HEK293T (cell line): ENCODE data around the gene LAMTOR4.

Experiments
- CTCF ChIA-PET: fragments of 350-600 bp; formaldehyde crosslinking; extraction: SDS; loops from one replicate; lab custom pipeline; 2021; ENCODE audit warnings: antibody characterized with exemption, inconsistent platforms; lab: Yijun Ruan, JAX
- POLR2A ChIA-PET: fragments of 350-600 bp; formaldehyde crosslinking; extraction: SDS; loops from one replicate; lab custom pipeline; 2020; ENCODE audit warnings: antibody characterized with exemption, inconsistent platforms; lab: Yijun Ruan, JAX
- DNase-seq: peaks from one replicate; pipeline ENCODE4 v3.0.0; 2012; ENCODE audit warnings: mixed read lengths; ENCODE audit errors: extremely low spot score
- ARNT ChIP-seq: fragments of 450-650 bp; IDR thresholded peaks from 2 replicates; pipeline ENCODE4 v1.6.1; 2017; ENCODE audit warnings: mild to moderate bottlenecking
- BHLHE40 ChIP-seq: fragments of 450-650 bp; IDR thresholded peaks from 2 replicates; pipeline ENCODE4 v1.6.1; 2016; ENCODE audit warnings: mild to moderate bottlenecking, moderate library complexity, borderline replicate concordance
- CTBP1 ChIP-seq: fragments of 450-650 bp; IDR thresholded peaks from 2 replicates; pipeline ENCODE4 v1.6.1; 2016; ENCODE audit warnings: borderline replicate concordance
- ELF4 ChIP-seq: fragments of 450-650 bp; IDR thresholded peaks from 2 replicates; pipeline ENCODE4 v1.6.1; 2017; ENCODE audit warnings: antibody characterized with exemption
- FOXA1 ChIP-seq: fragments of 450-650 bp; IDR thresholded peaks from 2 replicates; pipeline ENCODE4 v1.6.1; 2016; ENCODE audit warnings: mild to moderate bottlenecking
- FOXK2 ChIP-seq: fragments of 450-650 bp; IDR thresholded peaks from 2 replicates; pipeline ENCODE4 v1.6.1; 2016; ENCODE audit warnings: mild to moderate bottlenecking
- FOXM1 ChIP-seq: fragments of 450-650 bp; IDR thresholded peaks from 2 replicates; pipeline ENCODE4 v1.6.1; 2017; ENCODE audit warnings: mild to moderate bottlenecking, borderline replicate concordance
- HDGF ChIP-seq: fragments of 450-650 bp; IDR thresholded peaks from 2 replicates; pipeline ENCODE4 v1.6.1; 2017; ENCODE audit warnings: antibody characterized with exemption, borderline replicate concordance
- L3MBTL2 ChIP-seq: fragments of 450-650 bp; conservative IDR thresholded peaks from 2 replicates; pipeline ENCODE4 v1.6.1; 2016; ENCODE audit warnings: mild to moderate bottlenecking
- LEF1 ChIP-seq: fragments of 450-650 bp; IDR thresholded peaks from 2 replicates; pipeline ENCODE4 v1.6.1; 2017; ENCODE audit warnings: mild to moderate bottlenecking, borderline replicate concordance
- NFRKB ChIP-seq: fragments of 450-650 bp; IDR thresholded peaks from 2 replicates; pipeline ENCODE4 v1.6.1; 2016; ENCODE audit warnings: mild to moderate bottlenecking, moderate library complexity
- PKNOX1 ChIP-seq: fragments of 450-650 bp; IDR thresholded peaks from 2 replicates; pipeline ENCODE4 v1.6.1; 2016
- SP1 ChIP-seq: fragments of 450-650 bp; IDR thresholded peaks from 2 replicates; pipeline ENCODE4 v1.6.1; 2017
- SUZ12 ChIP-seq: fragments of 450-650 bp; IDR thresholded peaks from 2 replicates; pipeline ENCODE4 v1.6.1; 2016; ENCODE audit warnings: mild to moderate bottlenecking
- TARDBP ChIP-seq: fragments of 450-650 bp; IDR thresholded peaks from 2 replicates; pipeline ENCODE4 v1.6.1; 2016
- ZNF384 ChIP-seq: fragments of 450-650 bp; IDR thresholded peaks from 2 replicates; pipeline ENCODE4 v1.6.1; 2016

Gene LAMTOR4

DNA sequence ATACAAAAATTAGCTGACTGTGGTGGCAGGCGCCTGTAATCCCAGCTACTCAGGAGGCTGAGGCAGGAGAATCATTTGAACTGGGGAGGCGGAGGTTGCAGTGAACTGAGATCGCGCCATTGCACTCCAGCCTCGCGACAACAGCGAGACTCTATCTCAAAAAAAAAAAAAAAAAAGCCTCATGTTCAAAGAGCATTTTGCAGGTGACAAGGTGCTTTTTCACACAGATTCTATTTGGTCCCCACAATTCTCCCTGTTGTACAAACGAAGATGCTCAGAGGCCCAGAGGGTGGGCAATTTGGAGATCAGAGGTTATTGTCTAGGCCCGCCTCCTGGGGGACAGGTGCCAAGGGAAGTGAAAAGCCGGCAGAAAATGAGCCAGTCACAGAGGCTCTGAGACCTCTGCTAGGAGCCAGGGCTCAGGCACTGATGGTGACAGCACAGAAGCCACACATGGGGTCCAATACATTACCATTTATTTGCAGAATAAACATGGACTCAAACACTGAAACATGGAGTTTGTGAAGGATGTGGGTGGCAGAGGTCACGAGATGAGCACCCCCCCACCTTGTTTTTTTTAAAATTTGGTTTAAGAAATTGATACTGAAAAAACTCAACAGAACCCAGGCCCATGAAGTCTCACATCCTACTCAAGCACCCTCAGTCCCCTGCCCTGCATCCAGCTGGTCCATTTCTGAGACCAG is 20.6 kb downstream of the LAMTOR4 start:
- POLR2A ChIA-PET, result interaction anchor here (1.1 kb wide), 1 partner anchor 81 kb away, joined by 3 read pairs; the partner anchor contains the start of gene COPS6
- CTCF ChIA-PET, result interaction anchor here (2.2 kb wide), 1 partner anchor 39 kb away, joined by 8 read pairs; no protein-coding TSS in a partner anchor
- TF ChIP-seq PKNOX1, result no peak
- no peak for TF ChIP-seq L3MBTL2
- no peak for TF ChIP-seq SP1
- TF ChIP-seq NFRKB, result no peak
- TF ChIP-seq ZNF384, result no peak
- DNase-seq, result no peak

GRCh38 chr7:100170101-100170897 is 21.6 kb downstream of the LAMTOR4 start:
- TF ChIP-seq PKNOX1 (peak; percentile 57), NFRKB (no peak)
- ChIA-PET CTCF (no interaction called here), POLR2A (no interaction called here)
- no peak for DNase-seq

GRCh38 chr7:100171087-100171681 is 22.5 kb downstream of the LAMTOR4 start:
- ChIA-PET POLR2A (no interaction called here), CTCF (no interaction called here)

DNA sequence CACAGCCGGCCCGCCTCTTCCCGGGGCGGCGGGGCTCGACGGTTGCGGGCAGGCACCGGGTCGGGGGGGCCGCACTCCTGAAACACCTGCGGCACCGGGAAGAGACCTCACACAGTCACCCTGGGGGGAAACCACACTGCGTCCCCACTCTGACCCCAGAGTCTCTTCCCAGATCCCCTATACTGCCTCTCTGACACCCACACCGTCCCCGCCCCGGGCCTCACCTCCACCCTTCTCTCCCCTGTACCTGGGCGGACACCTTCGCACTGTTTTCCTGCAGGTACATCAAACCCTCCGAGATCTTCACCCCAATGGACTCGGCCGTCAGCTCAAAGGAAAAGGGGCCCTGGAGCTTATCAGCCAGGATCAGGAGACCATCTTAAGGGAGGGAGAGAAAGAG is 23.1 kb downstream of the LAMTOR4 start:
- ChIA-PET POLR2A (interaction anchor here (0.6 kb wide), 1 partner anchor 121 kb away, joined by 3 read pairs; no protein-coding TSS in a partner anchor), CTCF (interaction anchor here (0.7 to 1.1 kb wide), 2 partner anchors 41 to 345 kb away, joined by 3 read pairs; no protein-coding TSS in a partner anchor)
- DNase-seq, result no peak
- TF ChIP-seq FOXA1 (no peak), SP1 (no peak), NFRKB (no peak), HDGF (no peak), BHLHE40 (no peak), FOXM1 (no peak), FOXK2 (no peak), LEF1 (no peak), TARDBP (no peak), PKNOX1 (no peak), L3MBTL2 (no peak), ARNT (no peak), SUZ12 (no peak), ELF4 (no peak)

More at GRCh38 chr7:100171087-100171681, 22.5 kb downstream of the LAMTOR4 start:
- no peak for TF ChIP-seq FOXM1
- no peak for TF ChIP-seq HDGF
- no peak for TF ChIP-seq PKNOX1
- TF ChIP-seq CTBP1, result no peak
- TF ChIP-seq FOXK2, result no peak
- no peak for TF ChIP-seq LEF1
- TF ChIP-seq NFRKB, result no peak
- TF ChIP-seq BHLHE40, result no peak
- TF ChIP-seq ARNT, result no peak
- TF ChIP-seq TARDBP, result no peak
- no peak for DNase-seq

DNA sequence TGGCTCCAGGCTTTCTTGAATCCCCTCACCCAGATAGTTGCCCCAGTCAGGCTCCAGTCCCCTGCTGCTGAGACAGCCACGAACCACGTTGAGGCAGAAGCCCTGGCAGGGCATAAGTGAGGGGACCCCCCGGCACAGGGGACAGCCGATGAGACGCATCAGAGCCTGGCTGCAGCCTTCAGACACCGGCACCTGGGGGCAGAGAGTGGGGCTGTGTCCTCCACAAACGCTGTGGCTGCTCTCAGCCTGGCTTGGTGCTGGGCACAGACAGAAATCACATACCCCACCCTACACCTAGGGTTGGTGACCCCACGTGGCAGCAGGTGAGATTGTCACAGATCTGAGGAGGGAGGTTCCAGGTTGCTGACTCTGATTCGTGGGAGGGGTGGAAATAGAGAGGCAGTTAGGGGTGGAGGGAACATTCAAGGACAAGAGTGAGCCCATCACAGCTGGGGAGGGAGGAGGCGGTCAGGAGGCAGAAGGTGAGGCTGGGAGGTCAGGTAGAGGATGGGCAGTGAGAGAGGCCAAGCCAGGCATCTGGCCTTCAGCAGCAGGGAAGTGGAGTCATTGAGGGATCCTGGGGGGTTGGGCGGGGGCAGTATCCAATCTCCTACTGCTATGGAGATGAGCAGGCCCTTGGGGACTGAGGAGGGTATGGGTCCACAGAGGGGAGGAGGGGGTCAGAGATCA is 25.2 kb downstream of the LAMTOR4 start:
- TF ChIP-seq L3MBTL2, result no peak
- no peak for TF ChIP-seq HDGF
- DNase-seq, result no peak
- CTCF ChIA-PET, result interaction anchor here (1.0 kb wide), 1 partner anchor 10 kb away, joined by 6 read pairs; no protein-coding TSS in a partner anchor
- POLR2A ChIA-PET, result no interaction called here
